CD4-positive, alpha-beta T cell treated with Interleukin-6 at 100 ng/mL for 8 hours (primary cell): ENCODE data around the gene TRMT44.
"Not testable (repeated sequence)": the region's sequence is repeated elsewhere in the genome, so short reads cannot be mapped to it uniquely, and the experiment has no call there.

Experiments used
- DNase-seq: peaks from one replicate; pipeline ENCODE4 v3.0.0-alpha.2; 2020; ENCODE audit warnings: mixed read lengths, low spot score

Gene TRMT44

DNA sequence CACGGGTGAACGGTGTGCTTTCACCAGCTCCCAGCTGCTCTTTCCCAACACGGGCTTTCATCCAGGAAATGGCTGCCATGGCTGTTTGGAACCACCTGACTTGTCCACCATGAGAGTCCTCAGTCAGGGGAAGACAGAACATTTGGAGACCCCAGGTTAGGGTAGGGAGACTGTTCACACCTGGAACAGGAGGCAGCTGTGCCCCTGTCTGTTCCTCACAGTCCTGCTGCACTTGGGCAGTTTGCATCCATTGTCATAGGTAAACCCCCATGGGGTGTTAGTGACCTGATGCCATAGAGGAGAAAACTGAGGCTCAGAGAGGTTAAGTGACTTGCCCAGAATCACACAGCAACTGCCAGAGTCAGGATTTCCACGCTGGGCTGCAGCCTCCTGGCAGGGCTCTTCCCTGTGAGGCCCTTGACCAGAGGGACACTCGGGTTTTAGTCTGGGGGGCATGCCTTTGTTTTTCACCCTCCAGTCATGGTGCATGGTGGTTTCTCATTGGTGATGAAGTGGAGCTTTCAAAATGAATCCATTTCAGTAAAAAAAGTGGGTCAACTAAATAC lies 54.5 kb downstream of the TRMT44 start:
- DNase-seq: no peak

DNA sequence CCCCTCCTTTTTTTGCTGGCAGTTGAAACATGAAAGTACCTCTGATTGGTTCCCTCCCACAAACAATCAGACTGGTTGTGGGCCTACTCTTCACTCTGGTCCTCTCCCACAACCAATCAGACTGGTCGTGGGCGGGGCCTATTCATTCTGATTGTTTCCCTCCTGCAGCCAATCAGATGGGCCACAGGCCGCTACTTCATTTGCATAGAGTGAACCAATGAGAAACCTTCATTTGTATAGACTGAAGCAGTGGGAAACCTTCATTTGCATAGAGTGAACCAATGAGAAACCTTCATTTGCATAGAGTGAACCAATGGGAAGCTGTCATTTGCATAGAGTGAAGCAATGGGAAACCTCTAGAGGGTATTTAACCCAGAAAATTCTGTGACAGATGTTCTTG lies 55.2 kb downstream of the TRMT44 start:
- no peak for DNase-seq

DNA sequence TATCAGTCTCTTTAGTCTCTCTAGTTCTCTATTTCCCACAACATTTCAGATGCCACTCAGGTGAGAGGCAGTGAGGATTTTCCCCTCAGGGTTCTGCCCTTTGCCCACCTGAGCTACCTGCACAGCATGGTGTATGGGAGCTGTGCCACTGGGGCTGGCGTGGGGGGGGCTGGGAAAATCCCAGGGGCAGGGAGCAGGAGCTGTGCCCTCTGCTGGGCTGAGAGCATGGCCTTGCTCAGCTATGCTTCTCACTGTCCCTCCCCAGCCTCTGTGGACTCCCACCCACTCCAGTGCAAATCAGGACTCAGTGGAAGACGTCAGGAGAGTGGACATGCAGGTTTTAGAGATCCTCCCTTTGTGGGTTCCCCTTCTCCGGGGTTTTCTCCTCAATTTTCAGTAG lies 57.2 kb downstream of the TRMT44 start:
- DNase-seq: no peak

DNA sequence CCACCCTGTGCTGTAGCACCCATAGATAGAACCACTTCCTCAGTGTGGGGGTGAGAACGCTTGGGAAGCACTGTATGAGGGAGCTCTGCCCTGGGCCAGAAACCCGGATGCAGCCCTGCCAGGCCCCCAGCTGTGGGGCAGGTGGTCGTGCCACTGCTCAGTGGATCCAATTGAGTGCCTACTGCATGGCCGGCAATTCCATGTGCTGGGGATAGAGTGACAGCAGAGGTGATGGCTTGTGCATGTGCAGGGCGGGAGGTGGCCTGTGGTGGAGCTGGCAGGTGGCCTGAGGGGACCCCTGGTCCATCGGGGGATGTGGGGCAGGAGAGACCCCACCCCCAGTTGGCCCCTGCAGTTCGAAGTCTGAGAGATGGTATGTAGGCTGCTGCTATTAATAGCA lies 60.4 kb downstream of the TRMT44 start:
- no peak for DNase-seq

DNA sequence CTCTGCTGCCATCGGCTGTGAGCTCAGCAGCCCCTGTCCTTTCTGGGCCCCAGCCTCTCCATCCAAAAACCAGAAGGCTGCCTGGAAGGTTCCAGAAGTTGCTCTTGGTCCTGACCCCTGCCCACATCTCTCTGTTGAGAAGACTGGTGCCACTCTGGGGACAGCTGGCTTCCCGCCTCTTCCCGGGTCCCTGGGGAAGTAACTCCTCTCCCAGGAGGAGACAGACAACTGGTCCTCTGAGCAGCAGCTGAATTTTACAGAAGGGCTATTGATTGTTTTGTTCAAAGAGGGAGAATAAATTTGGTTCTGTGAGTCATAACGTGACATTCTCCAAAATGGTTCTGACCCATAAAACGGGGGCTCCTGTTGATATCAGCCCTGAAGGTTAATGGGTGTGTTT lies 61.2 kb downstream of the TRMT44 start:
- no peak for DNase-seq

DNA sequence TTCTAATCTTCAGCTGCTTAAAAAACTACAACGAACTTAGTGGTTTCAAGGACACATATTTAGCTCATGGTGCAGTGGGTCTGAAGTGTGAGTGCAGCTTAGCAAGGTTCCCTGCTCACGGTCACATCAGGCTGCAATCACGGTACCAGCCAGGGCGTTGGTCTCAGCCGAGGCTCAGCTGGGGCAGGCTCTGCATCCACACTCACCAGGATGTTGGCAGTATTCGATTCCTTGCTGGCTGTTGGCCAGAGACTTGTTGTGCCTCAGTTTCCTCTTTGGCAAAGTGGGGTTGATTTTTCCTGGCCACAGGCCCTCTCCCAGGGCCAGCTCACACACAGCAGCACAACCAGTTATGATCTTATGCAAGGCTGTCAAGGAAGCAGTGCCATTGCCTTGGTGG lies 61.8 kb downstream of the TRMT44 start:
- no peak for DNase-seq

DNA sequence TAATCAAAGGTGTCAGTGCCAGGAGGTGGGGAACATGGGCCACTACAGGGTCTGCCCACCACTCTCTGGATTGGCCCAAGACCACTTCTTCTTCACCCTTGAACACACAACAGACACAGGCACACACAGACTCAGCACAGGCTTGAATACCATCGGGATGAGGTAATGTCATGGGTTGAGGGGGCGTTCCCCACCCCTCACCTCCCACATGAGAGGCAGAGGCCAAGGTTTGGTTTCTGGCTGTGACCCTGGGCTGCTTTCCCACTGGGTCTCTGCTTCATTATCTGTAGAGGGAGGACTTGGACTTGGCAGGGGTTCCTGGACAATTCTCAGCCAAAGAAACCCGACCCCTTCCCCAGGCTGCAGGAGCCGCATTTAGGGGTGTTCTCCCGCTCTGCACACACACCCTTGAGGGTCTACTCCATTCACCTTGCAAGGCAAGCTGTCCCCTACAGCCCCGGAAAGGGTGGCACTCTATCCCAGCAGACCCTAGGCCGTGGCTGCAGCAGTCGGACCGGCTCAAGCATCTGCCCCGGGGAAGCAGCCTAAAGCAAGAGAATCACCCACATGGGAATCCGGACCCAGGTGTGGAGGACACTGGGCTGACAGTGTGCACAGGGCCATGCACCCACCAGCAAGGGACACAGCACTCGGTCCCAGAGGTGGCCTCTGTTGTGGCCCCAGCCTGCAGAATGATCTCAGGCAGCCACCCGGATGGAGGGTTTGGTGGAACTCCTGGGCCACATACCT lies 62.4 kb downstream of the TRMT44 start:
- no peak for DNase-seq

DNA sequence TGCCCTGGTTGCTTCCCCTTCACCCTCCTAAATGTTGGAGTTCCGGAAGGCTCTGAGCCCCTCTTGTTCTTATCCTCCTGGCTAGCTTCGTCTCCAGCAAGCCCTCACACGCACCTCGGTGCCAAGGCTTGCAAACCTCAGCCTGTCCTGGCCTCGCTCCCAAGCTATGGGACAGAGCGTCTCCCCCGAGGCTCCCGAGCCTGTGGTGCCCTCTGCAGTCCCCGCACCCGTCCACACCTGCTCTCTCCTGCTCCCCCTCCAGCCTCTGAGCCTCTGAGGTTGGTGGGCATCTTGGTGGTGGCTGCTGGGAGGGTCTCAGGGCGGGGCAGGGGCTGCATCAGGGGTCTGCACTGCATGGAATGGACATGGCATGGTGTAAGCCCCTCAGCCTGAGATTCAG lies 63.2 kb downstream of the TRMT44 start:
- DNase-seq: no peak

DNA sequence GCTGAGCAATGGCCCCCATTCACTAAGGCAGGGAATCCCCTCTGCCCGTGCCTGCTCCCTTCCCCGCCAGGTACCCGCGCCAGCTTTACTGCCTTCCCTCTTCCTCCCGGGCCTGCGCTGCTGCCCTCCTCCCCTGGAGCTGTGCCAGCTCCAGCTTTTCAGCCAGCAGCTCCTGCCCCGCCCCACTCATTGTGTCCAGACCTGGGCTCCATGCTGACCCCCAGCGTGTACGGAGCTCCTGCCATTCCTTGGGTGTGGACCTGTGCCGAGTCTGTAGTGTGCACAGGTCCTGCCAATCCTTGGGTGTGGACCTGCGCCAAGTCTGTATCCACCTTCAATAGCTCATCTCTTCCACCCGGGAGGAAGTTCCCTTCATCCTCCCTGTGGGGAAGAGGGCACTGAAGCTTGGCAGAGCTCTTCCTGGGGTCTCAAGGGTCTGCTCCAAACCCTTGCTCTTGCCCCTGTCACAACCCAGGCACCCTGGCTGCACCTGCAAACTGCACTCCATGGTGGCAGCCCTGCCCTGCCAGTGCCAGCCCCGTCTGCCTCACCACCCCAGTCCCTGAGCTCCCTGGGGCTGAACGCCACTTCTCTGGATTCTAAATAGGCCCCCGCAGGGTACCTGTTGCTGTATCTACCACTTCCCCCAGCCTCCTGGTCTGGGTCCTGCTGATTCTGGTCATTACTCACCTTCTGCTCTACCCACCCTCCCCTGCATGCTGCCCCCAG lies 63.9 kb downstream of the TRMT44 start:
- no peak for DNase-seq

DNA sequence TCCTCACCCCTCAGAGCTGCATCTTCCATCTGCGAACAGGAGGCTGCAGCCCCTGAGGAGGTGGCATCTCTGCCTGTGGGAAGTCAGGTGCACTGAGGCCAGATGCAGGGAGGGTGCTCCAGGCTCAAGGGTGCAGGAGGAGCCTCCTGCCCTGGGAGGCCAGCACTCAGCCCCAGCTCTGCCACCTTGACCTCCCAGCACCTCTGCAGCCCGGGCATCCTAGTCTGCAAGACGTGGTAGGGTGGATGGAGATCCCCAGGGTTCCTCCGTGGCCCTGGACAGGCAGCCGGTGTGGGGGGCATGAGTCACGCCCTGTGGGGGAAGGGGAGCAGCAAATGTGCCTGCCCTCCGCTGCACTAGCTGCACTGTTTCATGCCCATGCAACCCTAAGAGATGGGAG lies 64.7 kb downstream of the TRMT44 start:
- DNase-seq: no peak

DNA sequence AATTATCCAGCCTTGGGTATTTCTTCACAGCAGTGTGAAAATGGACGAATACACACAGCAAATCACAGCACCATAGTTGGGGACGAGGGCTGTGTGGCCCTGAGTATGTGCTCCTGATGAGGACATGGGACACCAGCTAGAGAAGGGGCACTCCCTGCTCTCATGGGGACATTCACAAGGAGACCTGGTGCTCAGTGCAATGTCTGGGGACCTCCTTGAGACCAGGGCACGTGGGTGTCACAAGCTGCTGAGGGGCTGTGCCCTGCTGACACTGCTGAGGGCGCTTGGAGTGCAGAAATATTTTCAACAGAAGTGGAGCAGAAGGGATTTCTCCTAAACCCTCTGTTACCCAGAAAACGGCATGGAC lies 65.4 kb downstream of the TRMT44 start:
- no peak for DNase-seq

DNA sequence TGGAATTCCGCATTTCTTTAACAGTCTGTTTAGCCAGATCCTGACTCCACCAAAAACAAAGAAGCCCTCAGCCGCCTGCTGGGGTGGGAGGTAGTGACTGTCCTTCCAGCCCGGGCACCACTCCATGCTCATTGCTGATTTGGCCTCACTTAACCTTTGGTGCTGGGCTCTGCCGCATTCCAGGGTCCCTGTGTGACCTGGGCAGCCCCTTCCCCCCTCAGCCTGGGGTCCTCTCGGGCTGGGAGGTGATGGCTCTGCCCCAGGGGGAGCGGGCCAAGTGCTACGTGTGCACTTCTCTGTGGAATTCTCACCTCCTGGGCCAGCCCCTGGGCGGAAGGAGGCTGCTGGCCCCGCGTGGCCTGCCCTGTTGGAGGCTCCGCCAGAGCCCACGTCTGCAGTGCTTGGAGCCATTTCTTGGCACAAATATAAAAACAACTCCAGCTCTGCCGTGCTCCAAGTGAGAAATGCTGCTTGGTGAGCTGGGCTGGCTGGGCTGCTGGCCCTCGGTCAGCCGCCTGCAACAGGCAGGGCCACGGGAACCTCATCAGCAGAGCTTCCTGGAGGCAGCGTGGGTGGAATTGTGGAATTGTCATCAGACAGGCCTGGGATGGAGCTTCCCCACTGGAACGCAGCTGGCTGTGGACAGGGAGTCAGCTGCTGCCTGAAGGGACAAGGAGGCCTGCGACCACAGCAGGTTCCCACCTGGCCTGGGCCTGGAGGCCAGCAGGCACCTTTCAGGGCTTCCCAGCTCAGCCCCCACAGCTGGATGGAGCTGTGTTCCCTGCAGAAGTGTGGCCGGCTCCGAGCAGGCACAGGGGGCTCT lies 66.0 kb downstream of the TRMT44 start:
- no peak for DNase-seq

DNA sequence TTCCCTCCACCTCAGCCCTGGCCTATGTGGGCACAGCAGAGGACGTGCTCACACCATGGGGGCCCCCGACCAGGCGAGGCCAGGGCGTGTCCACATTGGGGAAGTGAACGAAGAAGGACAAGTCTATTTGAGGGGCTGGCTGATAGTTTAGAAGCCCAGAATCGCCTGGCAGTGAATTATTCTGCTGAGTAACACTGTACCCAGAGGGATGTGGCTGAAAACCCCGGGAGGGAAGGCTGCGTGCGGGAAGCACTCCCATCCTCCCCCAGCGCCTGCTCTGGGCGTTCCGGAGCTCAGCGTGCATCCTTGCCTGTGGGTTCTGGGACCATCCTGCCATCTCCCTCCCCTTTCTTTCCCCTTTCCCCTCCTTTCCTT lies 66.6 kb downstream of the TRMT44 start:
- DNase-seq: no peak

DNA sequence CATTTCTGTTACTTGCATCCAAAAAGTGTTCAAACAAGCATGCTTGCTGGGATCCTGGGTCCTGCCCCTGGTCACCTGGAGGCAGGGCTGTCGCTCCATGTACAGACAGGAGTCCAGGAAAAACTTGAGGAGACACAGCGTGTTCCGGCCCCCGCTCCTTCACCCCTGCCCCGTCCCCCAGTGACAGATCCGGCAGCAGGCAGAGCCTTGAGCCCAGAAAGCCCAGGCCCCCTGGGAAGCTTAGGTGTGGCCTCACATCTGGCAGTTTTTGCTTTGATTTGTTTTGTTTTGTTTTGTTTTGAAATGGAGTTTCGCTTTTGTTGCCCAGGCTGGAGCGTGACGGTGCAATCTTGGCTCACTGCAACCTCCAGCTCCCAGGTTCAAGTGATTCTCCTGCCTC lies 67.0 kb downstream of the TRMT44 start:
- DNase-seq: no peak

DNA sequence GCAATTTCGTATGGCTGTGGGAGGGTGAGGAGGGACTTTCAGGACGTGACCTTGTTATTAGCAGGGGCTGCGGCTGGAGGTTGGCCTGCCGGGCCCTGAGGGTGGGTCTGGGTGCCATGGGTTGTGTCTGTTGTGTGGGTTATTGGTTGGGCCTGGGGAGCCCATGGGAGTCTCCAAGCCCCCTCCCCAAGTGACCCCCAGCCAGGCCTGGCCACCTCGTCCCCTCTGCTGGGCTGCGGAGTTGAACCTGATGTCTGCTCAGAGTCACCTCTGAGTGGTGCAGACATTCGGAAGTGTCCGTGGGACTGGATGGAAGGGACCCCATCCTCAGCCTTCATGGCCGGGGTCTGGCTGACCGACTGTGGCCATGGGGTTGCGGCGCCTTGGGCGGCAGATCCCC lies 67.7 kb downstream of the TRMT44 start:
- no peak for DNase-seq

DNA sequence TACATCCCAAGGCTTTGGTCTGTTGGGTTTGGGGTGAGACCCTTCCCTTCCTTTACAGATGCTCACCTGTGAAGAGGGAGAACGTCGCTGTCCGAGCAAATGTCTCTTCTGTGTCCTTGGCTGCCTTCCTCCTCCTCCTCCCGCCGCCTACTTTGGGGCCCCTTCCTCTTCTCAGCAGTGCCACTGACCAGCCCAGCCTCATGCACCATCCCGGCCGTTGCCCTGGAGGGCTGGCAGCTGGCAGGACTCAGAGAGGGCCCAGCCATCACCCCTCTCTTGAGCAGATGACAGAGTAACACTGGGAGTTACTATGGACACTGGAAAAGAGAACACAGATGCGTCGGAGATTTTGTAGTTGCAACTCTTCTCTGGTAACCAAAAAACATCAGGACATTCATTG lies 68.2 kb downstream of the TRMT44 start:
- no peak for DNase-seq

DNA sequence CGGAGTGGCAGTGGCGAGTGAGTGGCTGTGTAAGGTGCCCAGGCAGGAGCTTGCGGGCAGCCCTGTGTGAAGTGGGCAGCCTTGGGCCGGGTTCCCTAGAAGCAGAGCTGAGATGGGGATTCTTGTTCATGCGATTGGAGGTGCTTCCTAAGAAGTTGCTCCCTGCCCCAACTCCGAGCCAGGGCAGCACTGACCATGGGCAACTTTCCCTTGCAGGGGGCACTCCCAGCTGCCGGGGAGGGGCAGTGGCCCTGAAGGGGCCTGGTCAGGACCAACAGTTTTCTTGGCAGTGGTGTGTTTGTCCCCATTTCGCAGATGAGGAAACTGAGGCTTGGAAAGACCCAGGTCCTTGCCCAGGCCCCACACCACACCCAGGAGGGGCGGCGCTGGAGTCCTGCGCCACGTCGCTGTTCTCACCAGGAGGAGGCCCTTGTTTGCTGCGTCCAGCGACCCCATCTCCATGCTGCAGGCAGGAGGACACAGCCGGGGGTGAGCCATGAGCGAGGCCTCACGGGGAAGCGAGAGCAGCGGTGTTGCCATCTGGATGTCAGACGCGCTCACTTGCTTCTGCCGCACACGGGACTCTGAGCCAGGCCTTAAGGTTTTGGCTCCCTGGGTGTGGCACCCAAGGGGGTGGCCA lies 68.9 kb downstream of the TRMT44 start:
- no peak for DNase-seq

DNA sequence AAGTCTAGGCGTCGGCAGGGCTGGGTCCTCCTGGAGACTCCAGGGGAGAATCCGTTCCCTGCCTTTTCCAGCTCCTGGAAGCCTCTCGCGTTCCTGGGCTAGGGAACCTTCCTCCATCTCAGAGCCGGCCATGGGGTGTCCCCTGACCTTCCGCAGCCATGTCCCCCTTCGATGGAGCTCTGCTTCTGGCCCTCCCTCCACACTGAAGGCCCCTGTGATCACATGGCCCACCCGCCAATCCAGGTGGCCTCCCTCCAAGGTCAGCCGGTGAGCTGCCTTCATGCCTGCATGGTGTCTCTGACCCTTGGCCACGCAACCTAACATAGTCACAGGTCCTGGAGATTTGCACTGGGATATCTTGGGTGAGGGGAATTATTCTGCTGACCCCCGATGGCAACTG lies 69.6 kb downstream of the TRMT44 start:
- no peak for DNase-seq

DNA sequence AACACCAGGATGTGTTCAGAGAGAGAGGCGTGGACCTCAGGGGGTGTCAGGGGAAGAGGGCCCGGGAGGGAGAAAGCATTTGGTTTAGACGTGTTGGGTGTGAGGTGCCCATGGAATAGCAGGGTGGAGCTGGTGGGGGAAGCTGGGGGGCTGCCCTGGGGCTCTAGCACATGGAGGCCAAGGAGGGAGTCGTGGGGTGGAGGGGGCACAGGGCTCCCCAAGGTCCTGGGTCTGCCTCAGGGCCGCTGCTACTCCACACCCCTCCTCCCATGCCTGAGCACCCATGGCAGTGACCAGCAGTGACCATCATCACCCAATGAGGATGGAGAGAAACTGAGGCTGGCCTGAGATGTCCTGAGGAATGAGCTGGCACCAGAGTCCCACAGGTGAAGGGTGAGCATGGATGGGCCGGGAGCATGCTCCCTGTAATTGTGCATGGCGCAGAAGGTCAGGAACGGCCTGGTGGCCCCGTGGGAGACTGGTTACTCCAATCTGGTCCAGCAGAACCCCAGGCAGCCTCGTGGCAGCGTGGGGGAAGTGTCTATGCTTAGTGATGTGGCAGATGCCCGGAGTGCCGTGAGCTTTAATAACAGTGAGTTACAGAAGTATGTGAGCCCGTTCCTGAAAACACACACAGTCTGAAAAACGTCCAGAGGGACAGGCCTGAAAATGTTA lies 70.2 kb downstream of the TRMT44 start:
- no peak for DNase-seq

DNA sequence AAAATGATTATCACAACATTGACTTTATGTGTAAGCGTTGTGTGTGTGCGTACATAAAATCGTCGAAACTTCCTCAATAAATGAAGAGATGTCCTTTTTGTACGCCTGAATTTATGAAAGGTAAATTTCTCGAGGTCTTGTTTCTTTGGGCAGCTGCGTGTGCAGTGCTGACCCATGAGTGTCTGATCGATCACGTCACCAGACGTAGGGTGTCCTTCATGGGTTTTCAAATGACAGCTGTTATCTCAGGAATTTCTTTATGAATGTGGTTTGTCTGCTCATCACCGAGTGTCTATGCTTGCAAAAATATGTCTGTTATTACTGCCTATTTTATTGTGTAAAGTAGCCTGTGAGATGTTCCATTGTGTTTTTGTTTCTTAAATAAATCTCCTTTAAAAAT lies 71.9 kb downstream of the TRMT44 start:
- DNase-seq: no peak

DNA sequence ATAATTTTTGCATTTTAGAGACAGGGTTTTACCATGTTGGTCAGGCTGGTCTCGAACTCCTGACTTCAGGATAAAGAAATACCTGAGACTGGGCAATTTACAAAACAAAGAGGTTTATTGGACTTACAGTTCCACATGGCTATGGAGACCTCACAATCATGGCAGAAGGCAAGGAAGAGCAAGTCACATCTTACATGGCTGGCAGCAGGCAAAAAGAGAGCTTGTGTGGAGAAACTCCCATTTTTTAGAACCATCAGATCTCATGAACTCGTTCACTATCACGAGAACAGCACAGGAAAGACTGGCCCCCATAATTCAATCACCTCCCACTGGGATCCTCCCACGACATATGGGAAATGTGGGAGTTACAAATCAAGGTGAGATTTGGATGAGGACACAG lies 72.5 kb downstream of the TRMT44 start:
- DNase-seq: not testable (repeated sequence)

DNA sequence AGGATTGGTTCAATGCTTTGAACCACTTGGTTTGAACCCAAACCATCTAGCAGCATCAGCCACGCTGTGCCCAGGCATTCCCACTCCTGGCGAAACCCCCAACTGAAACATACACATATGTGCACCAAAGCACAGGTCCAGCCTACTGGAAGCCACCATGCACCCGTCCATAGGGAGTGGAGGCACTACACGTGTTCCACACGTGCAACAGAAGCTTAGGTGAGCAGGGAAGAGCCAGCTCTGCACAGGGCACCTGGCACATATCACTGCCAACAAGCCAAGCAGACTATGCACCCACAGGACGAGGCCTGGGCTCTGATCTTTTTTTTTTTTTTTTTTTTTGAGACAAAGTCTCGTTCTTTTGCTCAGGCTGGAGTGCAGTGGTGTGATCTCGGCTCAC lies 73.4 kb downstream of the TRMT44 start:
- no peak for DNase-seq
